NOMO-1 treated with dmso at 0.1 percent for 144 hours (cell line): ENCODE measurements around the gene KIRREL1.

Experiments
- DNase-seq: peaks from one replicate; lab custom pipeline; 2025; ENCODE audit not compliant: unreplicated experiment; lab: John Stamatoyannopoulos, UW

Gene KIRREL1

GRCh38 chr1:157971769-157972168, 21.7 kb upstream of the KIRREL1 start:
- DNase-seq = no peak

- no peak for DNase-seq
These were observed 18.1 kb upstream of the KIRREL1 start for GRCh38 chr1:157975228-157975950.

DNA sequence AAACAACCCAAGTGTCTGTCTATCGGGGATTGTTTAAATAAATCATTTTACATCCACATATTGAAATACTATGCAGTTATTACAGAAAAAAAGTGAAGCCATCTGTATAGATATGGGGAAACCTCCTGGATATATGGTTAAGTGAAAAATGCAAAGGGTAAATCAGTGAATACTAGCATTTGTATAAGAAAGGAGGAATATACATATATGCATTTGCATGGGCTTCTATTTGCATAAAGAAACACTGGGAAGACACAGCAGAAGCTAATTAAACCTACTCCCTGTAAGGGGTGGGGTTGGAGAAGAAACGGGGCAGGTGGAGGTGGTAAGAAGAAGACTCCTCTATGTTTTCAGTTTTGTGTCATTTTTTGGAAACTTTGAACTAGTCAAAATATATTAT, 16.6 kb upstream of the KIRREL1 start:
- no peak for DNase-seq

DNA sequence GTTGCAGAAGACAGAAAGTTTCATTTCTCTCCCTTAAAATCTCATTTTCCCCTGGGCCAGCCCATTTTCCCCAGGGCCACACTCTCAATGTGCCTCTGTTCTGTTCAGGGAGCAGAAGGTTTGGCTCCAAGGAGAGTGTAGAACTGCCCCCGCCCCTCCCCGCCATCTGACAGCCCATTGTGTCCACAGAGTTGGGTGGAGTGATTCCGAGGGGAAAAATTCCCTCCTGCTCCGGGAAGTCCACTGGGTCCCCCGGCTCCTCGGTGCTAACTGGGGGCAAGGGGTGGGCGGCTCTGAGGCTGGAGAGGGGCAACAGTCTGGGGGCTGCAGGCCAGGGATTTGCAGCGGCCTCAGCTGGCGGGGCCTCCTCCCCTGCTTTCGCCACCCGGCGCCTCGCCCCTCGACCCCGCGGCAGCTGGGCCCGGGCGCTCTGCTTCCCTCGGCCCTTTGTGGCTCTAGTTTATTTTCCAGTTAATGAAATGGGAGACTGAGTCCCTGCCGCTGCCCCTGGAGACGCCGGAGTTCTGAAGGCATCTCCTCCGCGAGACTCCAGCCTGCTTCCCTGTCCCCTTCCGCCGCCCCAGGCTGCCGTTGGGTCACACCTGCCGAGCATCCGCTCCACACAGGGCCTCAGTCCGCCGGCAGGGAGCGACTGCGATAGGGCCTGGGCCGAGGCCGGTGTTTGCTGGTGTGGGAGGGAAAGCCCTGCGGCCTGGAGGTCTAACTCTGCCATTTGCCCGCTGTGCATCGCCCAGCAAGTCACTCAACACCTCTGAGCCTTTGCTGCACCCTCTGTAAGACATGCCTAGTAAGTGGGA, 14.7 kb upstream of the KIRREL1 start:
- DNase-seq = no peak

GRCh38 chr1:157982136-157982535, 11.3 kb upstream of the KIRREL1 start:
- DNase-seq = no peak

GRCh38 chr1:157983787-157984186, 9.7 kb upstream of the KIRREL1 start:
- DNase-seq = no peak

DNA sequence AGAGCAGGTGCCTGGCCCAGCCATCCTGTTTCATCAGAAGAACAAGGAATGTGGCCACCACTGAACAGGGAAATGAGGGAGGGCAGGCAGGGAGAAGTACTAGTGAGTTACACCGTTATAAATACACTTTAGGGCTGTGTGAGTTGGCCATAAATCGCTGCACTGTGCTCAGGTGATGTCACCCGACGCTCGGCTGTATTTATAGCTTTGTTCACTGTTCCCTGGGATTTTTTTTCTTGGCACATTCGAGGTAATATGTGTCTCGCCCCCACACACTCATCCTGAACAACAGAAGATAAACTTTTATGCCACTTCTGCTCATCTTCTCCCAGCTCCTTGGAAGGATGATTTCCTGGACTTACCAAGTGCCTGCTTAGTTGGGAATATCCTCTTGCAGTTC, 9.0 kb upstream of the KIRREL1 start:
- no peak for DNase-seq

DNA sequence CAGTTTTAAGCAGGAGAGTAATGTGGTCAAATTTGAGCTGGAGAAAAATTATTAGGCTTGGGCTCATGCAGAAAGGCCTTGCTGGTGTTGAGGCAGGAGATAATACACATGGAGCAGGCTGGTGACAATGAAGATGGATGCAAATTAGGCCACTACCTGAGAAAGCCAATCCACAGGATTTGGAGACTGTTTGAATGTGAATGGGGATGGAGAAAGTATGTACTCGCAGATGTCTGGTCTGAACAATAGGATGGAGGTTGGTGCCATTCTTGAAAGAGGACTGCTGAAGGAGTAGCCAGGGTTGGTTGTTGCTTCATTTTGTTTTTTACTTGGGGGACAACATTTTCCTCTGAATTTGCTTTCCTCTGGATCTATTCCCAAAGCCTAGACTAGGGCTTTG, 8.0 kb upstream of the KIRREL1 start:
- no peak for DNase-seq

- no peak for DNase-seq
These were observed 5.4 kb upstream of the KIRREL1 start for GRCh38 chr1:157988002-157988401.

- peak; percentile 24 for DNase-seq
These were observed 1.2 kb upstream of the KIRREL1 start for GRCh38 chr1:157992031-157992832.

DNA sequence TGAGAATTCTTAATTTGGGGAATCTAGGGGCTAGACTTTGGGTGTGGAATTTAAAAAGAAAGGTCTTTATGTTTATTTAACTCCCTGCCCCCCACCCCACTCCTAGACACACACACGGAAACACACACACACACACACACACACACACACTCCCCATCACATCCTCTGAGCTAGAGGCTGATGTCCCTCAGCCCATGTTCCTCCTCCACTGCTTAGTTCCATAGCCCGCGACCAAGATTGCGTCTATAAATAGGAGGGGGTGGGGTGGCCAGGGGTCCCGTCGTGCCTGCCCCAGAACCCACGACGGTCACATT, 655 bp upstream of the KIRREL1 start:
- no peak for DNase-seq

DNA sequence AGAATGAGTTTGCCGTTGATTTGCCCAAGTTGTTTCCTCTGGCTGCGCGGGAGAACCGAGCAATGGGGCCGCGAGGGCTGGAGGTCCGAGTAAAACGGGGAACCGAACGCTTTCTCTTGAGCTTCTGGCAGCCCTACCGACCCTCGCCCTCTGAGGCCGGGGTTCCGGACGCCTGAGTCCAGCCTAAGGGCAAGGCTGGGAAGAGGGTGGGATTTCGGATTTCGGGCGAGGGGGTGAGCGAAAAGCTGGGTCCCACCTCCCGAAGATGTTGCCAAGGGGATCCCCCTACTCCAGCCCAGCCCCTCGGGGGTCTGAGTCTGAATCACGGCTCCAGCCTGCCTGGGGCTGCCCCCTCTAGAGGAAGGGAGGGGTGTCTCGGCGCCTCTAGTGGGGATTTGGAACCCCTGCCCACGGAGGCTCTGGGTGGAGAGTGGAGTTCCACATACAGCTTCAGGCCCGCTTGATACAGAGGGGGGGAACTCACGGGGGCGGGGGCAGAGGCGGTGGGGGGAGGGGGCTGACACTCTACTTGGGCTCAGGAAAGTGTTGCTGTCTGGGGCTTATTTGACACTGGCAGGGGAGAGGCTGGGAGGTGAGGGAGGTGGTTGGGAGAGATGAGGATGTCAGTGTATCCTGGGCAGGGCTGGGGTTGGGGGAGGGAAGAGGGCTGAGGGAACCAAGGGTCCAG, 617 bp downstream of the KIRREL1 start:
- no peak for DNase-seq

DNA sequence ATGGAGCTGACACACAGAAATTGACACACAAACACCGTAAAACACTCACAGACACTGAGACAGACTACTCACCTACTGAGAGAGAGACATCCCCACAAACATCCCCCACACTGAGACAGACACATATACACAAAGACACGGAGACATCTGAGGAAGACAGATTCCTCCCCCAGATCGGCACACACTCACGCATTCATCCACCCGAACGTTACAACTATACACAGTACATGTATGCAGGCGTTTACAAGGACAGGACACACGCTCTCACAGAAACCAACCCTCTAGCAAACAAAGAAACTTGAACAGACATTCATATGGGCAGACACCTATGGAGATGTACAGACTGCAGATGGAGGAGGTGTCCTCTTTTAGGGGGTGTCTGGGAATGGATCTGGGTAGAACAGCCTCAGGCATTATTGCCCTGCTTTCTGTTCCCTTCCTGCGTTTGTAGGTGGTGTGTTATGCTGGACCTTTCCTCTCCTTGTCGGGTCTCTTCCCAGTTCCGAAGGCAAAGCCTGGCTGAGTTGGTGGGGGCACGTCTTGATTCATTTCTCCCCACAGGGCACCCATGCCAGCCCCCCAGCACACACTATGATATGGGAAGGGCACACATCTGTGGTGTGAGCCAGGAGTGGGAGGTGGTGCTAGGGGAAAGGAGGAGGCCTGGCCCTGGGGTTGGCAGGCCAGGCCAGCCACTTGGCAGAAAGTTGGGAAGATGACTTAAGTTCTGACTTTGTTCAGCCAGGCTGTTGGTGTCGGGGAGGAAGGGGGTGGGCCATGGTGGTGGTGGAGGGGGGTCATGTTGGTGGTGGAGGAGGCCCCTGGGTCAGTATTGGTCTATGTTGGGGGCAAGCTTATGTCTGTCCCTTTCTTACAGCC, 1.5 kb downstream of the KIRREL1 start:
- no peak for DNase-seq

- no peak for DNase-seq
These were observed 2.2 kb downstream of the KIRREL1 start for GRCh38 chr1:157995583-157996169.

- DNase-seq = no peak
These were observed 3.0 kb downstream of the KIRREL1 start for GRCh38 chr1:157996433-157996832.

GRCh38 chr1:158000507-158000906, 7.1 kb downstream of the KIRREL1 start:
- no peak for DNase-seq

GRCh38 chr1:158002022-158002630, 8.7 kb downstream of the KIRREL1 start:
- DNase-seq = no peak

DNA sequence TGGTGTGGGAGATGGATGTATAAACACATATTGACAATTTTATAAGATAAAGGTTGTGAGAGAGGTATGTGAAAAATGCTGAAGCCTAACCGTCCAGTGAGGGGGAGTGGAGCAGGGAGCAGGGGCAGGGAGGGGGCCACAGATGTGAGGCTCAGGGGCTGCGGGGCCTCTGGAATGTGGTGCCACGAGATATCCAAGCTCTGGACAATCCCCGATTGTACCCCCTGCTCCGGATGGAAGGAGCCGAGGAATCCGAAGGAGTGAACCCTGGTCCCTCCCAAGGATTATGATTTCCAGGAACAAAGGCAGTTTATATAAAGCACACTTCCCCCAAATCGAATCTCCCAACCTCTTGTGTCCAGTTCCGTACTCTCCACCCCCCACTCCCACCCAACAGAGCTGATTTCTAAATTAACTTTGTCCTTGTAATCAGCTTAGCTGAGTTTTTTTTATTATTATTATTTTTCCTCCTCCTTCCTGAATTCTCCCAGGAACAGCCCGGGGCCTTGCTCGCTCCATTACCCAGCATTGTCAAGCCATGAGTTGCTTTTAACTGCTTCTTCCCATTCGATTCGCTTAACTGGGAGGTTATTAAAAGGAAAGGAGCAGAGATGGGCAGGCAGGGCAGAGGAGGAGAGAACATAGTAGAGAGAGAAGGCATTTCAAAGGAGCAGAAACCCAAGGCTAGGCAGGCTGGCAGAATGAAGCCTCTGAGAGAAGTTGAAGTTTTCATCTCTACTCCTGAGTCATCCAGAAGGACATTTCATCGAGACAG, 9.4 kb downstream of the KIRREL1 start:
- no peak for DNase-seq

GRCh38 chr1:158003406-158003800, 10.0 kb downstream of the KIRREL1 start:
- no peak for DNase-seq
